DND-41 (cell line): ENCODE data around the gene PANX1.
"Not testable (repeated sequence)": the region's sequence is repeated elsewhere in the genome, so short reads cannot be mapped to it uniquely, and the experiment has no call there.

Source experiments
- ATAC-seq: fragments of 200-7000 bp; cut with Tn5 transposase; 3 replicates; pipeline ENCODE4 v1.9.1; 2021; ENCODE audit warnings: low read depth; ENCODE audit not compliant: insufficient read depth
- DNase-seq: peaks from one replicate; pipeline ENCODE4 v3.0.0-alpha.2; 2020
- H2AFZ ChIP-seq: 2 replicates; pipeline ENCODE4 v1.6.0; 2012; ENCODE audit warnings: low read depth, low read length
- H3K27ac ChIP-seq: 2 replicates; pipeline ENCODE4 v1.5.1; 2012; ENCODE audit warnings: low read length, inconsistent platforms
- H3K27me3 ChIP-seq: fragments of 200-600 bp; sonication (generic); 2 replicates; pipeline ENCODE4 v1.6.0; 2012; ENCODE audit warnings: low read length, mild to moderate bottlenecking, inconsistent platforms; ENCODE audit not compliant: insufficient read depth, poor library complexity
- H3K36me3 ChIP-seq: 2 replicates; pipeline ENCODE4 v1.5.1; 2012; ENCODE audit warnings: low read length, inconsistent platforms; ENCODE audit not compliant: insufficient read depth
- H3K4me1 ChIP-seq: 2 replicates; pipeline ENCODE4 v1.5.1; 2012; ENCODE audit warnings: mild to moderate bottlenecking, low read length; ENCODE audit not compliant: insufficient read depth
- H3K4me2 ChIP-seq: 2 replicates; pipeline ENCODE4 v1.6.0; 2012; ENCODE audit warnings: mild to moderate bottlenecking, moderate library complexity, low read length, inconsistent platforms; ENCODE audit not compliant: insufficient read depth
- H3K4me3 ChIP-seq, 2 experiments: fragments of 200-600 bp in 1 of 2; shearing (Covaris generic) in 1 of 2; 2 replicates each; pipeline ENCODE4 v1.5.1; 2012 to 2016; ENCODE audit warnings: inconsistent platforms in 2 of 2, low read length in 2 of 2, mild to moderate bottlenecking in 2 of 2, low read depth in 1 of 2, moderate library complexity in 1 of 2
- H3K79me2 ChIP-seq: 2 replicates; pipeline ENCODE4 v1.6.0; 2012; ENCODE audit warnings: low read length, inconsistent platforms; ENCODE audit not compliant: insufficient read depth
- H3K9ac ChIP-seq: 2 replicates; pipeline ENCODE4 v1.6.0; 2012; ENCODE audit warnings: low read depth, mild to moderate bottlenecking, inconsistent platforms, low read length, moderate library complexity
- H3K9me3 ChIP-seq: 2 replicates; pipeline ENCODE4 v1.5.1; 2012; ENCODE audit warnings: low read length, moderate library complexity, mild to moderate bottlenecking, inconsistent platforms; ENCODE audit not compliant: insufficient read depth, severe bottlenecking
- H4K20me1 ChIP-seq: 2 replicates; pipeline ENCODE4 v1.6.0; 2012; ENCODE audit warnings: low read length; ENCODE audit not compliant: insufficient read depth
- EZH2 ChIP-seq: IDR thresholded peaks from 3 replicates; pipeline ENCODE4 v1.6.1; 2012; ENCODE audit warnings: borderline replicate concordance, low read depth, mild to moderate bottlenecking, moderate library complexity, low read length, inconsistent platforms; ENCODE audit not compliant: severe bottlenecking
- TF ChIP-seq, protein P1 (sequence below): IDR thresholded peaks from 2 replicates; pipeline ENCODE4 v1.5.1; 2012; ENCODE audit warnings: borderline replicate concordance, low read length, moderate library complexity, mild to moderate bottlenecking; ENCODE audit not compliant: poor library complexity, severe bottlenecking; ENCODE audit errors: extremely low read depth

Gene PANX1

DNA sequence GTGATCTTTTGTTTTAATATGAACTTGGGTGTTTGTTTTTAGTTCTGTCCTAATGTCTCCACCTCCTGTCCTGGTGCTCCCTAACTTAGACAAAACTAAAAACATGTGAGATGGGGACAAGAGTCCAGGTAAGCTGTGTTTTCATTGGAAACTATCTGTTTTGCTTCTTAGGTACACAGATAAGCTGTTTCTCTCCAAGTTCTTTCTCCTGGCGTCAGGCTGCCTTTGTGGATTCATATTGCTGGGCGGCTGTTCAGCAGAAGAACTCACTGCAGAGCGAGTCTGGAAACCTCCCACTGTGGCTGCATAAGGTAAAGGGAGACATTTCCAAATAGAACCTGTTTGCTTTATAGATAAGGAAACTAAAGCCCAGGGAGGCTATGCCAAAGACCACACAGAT lies 24.7 kb downstream of the PANX1 start:
- TF ChIP-seq, protein P1, sequence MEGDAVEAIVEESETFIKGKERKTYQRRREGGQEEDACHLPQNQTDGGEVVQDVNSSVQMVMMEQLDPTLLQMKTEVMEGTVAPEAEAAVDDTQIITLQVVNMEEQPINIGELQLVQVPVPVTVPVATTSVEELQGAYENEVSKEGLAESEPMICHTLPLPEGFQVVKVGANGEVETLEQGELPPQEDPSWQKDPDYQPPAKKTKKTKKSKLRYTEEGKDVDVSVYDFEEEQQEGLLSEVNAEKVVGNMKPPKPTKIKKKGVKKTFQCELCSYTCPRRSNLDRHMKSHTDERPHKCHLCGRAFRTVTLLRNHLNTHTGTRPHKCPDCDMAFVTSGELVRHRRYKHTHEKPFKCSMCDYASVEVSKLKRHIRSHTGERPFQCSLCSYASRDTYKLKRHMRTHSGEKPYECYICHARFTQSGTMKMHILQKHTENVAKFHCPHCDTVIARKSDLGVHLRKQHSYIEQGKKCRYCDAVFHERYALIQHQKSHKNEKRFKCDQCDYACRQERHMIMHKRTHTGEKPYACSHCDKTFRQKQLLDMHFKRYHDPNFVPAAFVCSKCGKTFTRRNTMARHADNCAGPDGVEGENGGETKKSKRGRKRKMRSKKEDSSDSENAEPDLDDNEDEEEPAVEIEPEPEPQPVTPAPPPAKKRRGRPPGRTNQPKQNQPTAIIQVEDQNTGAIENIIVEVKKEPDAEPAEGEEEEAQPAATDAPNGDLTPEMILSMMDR: no peak
- TF ChIP-seq EZH2: no peak
- Histone ChIP-seq H3K27ac (no peak overlapping the region), H3K4me2 (no peak overlapping the region), H2AFZ (no peak overlapping the region), H3K9me3 (peaks cover 3% of the 10 kb centered on the region), H3K36me3 (peaks cover 11% of the 10 kb centered on the region; the same call in 1 of the 2 replicates), H3K4me3 (no peak overlapping the region), H3K79me2 (peaks cover 49% of the 10 kb centered on the region), H3K27me3 (no peaks in the 10 kb centered on the region), H4K20me1 (peaks cover 49% of the 10 kb centered on the region), H3K9ac (no peak overlapping the region), H3K4me1 (no peaks in the 10 kb centered on the region)
- ATAC-seq: no peak
- no peak for DNase-seq

DNA sequence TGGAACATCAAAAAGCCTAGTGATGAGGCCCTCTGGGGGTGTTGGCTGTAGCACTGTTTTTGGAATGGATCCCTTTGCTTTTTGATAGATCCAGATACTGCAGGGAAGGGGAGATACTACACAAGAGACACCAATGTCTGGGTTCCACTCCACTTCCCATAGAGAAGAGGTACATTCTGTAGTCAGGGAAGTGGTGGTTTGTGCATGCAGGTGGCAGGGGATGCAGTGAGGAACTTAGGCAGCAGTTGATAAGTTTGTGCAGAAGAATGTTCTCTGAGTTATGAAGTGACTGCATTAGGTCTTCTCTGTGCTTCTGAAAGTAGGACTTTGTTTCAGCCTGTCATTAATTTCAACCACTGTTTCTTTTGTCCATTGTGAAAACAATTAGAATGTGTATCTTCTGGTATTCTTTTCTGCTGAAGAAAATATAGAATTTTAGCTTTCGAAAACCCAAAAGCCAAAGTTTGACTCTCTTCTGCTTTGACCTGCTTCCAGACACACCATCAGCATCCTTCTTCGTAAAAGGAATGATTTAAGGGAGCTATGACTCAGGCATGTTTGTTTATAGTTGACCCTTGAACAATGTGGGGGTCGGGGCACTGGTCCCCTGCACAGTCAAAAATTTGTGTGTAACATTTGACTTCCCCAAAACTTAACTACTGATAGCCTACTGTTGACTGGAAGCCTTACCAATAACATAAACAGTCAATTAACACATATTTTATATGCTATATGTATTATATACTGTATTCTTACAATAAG lies 25.6 kb downstream of the PANX1 start:
- Histone ChIP-seq H3K27ac (no peak overlapping the region), H3K79me2 (peaks cover 41% of the 10 kb centered on the region), H3K4me3 (no peak overlapping the region), H3K4me2 (no peak overlapping the region), H4K20me1 (peaks cover 41% of the 10 kb centered on the region), H3K9ac (no peak overlapping the region), H3K27me3 (no peaks in the 10 kb centered on the region), H3K4me1 (no peaks in the 10 kb centered on the region), H3K36me3 (peaks cover 11% of the 10 kb centered on the region; the same call in 1 of the 2 replicates), H3K9me3 (peaks cover 3% of the 10 kb centered on the region), H2AFZ (no peak overlapping the region)
- no peak for ATAC-seq
- DNase-seq: no peak
- TF ChIP-seq, protein P1: no peak
- TF ChIP-seq EZH2: no peak

DNA sequence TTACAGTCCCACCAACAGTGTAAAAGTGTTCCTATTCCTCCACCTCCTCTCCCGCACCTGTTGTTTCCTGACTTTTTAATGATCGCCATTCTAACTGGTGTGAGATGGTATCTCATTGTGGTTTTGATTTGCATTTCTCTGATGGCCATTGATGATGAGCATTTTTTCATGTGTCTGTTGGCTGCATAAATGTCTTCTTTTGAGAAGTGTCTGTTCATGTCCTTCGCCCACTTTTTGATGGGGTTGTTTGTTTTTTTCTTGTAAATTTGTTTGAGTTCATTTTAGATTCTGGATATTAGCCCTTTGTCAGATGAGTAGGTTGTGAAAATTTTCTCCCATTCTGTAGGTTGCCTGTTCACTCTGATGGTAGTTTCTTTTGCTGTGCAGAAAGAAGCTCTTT lies 28.7 kb downstream of the PANX1 start:
- H3K79me2 ChIP-seq: peaks cover 15% of the 10 kb centered on the region
- not testable (repeated sequence) for H3K9me3 ChIP-seq, ATAC-seq

DNA sequence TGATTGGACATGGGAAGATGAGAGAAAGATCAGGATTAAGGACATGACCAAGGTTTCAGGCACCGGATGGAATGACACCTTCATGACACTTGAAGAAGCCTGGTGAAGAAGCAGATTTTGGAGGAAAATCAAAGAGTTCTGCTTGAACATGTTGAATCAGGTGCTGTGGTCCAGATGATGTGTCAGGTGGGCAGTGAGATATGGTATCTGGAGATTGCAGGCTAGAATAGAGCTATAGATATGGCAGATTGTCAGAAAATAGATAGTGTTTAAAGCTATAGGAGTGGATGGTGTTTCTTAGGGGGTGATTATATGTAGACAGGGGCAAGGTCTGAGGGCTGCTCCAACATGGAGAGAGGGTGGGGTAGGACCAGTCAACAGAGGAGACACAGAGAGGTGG lies 40.2 kb downstream of the PANX1 start:
- Histone ChIP-seq H3K4me3 (no peak overlapping the region), H3K4me1 (no peaks in the 10 kb centered on the region; the same call in 1 of the 2 replicates), H3K4me2 (no peak overlapping the region), H3K27ac (no peak overlapping the region), H3K79me2 (peaks cover 61% of the 10 kb centered on the region), H2AFZ (no peak overlapping the region), H3K36me3 (no peaks in the 10 kb centered on the region), H4K20me1 (peaks cover 55% of the 10 kb centered on the region), H3K27me3 (no peaks in the 10 kb centered on the region), H3K9me3 (no peaks in the 10 kb centered on the region), H3K9ac (no peak overlapping the region)
- ATAC-seq (no peak), DNase-seq (no peak)
- no peak for TF ChIP-seq EZH2
- TF ChIP-seq, protein P1: no peak

More for the DNA sequence above, 28.7 kb downstream of the PANX1 start:
- not testable (repeated sequence) for H3K27ac ChIP-seq, H3K4me3 ChIP-seq, H3K4me2 ChIP-seq, H2AFZ ChIP-seq, H3K9ac ChIP-seq, H3K27me3 ChIP-seq, DNase-seq, H3K4me1 ChIP-seq
- H3K36me3 ChIP-seq: peaks cover 11% of the 10 kb centered on the region; the same call in 1 of the 2 replicates
- H4K20me1 ChIP-seq: peaks cover 13% of the 10 kb centered on the region; the same call in 1 of the 2 replicates
